Activated CD8-positive, alpha-beta memory T cell treated with anti-CD3 and anti-CD28 coated beads, Interleukin-2, amount 50 U/mL, for 1 hour (primary cell): ENCODE data around the gene TBC1D3E.
"Not testable (repeated sequence)": the region's sequence is repeated elsewhere in the genome, so short reads cannot be mapped to it uniquely, and the experiment has no call there.

Experiments used
- DNase-seq: peaks from one replicate; pipeline ENCODE4 v3.0.0-alpha.2; 2020; ENCODE audit errors: extremely low read depth

Gene TBC1D3E

DNA sequence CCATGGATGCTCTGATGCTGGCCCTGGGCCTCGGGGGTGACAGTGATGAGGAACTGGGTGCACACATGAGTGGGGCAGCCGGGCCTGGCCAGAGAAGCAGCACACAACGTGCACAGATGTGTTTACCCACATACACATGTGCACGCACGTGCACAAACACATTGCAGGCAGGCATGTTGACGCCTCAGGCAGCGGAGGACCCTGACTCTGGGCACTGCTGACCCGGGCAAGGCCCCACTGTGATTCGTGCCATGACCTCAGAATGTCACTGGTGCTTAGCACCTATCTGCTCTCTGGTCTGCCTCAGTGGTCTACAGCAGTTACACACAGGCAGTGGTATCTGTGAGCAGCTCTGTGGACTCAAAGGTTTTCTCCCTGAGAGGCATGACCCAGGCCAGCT lies at the start of gene TBC1D3E:
Gene TBC1D3E (plus strand): TSS at position 301 of the 400 bp plus-strand sequence. CDS start 1,545 bp downstream, outside the sequence.
- not testable (repeated sequence) for DNase-seq

DNA sequence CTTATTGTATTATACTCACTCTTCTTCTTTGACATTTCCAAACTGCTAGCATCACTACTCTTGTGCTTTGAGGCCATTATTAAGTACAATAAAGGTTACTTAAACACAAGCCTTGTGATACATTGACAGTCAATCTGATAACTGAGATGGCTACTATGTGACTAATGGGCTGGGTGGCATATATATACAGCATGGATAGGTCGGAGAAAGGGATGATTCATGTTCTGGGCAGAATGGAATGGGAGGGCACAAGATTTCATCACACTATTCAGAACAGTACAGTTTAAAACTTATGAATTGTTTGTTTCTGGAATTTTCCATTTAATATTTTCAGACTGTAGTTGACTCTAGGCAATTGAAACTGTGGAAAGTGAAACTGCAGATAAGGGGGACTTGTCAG lies 40.4 kb upstream of the TBC1D3E start:
- DNase-seq: not testable (repeated sequence)

DNA sequence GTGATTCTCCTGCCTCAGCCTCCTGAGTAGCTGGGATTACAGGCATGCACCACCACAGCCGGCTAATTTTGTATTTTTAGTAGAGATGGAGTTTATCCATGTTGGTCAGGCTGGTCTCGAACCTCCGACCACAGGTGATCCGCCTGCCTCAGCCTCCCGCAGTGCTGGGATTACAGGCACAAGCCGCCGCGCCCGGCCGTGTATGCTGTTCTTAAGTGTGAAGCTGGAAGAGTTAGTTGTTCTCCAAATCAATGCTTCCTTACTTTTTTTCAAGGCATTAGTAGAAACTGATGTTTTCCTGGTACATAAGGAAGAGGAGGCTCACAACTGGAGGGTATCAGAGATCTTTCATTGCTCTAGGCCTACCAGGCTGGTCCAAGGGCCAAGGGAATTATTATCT lies 39.6 kb upstream of the TBC1D3E start:
- DNase-seq: not testable (repeated sequence)

DNA sequence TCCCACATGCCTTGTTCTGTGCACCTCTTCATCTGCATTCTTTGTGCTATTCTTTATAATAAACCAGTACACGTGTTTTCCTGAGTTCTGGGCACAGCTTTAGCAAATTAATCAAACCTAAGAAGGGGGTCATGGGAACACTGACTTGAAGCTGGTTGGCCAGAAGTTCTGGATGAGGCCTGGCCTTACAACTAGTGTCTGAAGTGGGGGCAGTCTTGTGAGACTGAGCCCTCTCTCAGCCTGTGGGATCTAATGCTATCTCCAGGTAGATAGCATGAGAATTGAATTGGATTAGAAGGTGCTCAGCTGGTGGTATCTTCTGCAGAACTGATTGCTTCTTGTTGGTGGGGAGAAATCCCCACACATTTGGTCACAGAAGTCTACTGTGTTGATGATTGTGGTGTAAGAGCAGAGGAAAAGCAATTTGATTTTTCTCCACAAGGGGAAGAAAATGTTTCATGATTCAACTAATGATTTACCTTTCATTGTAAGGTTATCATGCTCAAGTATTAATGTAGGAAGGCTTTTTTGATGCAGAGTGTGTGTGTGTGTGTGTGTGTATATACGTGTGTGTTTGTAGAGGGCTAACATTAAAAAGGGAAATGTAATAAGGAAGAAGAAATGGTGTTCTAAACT lies 33.6 kb upstream of the TBC1D3E start:
- DNase-seq: not testable (repeated sequence)

DNA sequence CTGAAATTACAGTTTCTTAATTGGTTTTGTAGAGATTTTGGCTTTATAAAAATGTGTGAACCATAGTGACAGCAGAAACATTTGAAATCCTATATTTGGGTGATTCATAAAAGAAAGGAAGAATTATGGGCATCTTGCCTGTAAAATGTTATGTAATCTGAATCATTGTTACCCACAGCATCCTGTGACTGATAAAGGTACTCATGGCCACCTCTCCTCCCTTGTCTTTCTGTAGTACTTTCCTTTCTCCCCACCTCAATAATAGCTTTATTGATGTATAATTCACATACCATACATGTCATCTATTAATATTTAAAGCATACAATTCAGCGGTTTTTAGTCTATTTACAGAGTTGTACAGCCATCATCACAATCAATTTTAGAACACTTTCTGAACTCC lies 28.5 kb upstream of the TBC1D3E start:
- DNase-seq: not testable (repeated sequence)

DNA sequence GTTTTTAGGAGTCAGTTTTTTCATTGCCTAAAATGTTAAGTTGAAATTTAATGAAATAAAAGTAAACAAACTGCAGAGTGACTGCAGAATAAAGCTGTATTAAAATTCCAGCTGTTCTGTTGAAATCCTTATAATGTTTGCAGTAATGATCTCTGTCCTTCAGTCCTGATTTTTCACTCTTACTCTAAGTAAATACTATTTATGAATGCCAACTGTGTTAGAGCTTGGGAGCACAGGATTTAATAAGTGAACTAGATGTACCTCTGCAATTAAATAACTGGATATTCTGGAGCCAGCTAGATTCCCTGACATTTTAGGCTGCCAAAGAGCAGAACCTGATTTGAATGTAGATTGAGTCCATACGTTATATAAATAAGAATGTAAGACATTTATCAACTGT lies 7.9 kb upstream of the TBC1D3E start:
- not testable (repeated sequence) for DNase-seq

DNA sequence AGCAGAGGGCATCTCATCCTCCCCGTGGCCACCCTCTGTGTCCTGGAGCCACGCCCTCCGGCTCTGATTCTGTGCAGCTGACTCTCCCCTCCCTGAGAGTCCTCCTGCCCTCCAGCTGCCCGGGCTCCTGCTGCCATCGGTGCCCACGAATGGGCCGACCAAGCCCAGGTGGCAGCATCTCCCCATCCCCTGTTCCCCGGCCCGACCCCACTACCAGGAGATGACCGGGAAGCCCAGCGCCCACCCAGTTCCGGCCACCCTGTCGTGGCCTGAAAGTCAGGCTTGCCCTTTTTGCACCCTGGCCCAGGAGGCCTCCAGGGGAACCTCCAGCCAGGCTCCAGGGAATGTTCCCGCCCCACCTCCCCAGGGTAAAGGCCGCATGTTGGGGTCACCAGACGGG lies 7.1 kb downstream of the TBC1D3E start:
- DNase-seq: not testable (repeated sequence)
